Caco-2 (cell line): ENCODE data around the gene PEX5L. TPM values are rescaled to one million over a fixed set of nuclear protein-coding genes. Genes with fewer than 3 reads are reported as not detected.

ENCODE experiments used
- BruUV-seq: library from RNA; stranded (reverse); fragments of 400-500 nt; replicated peaks from 2 replicates; lab custom pipeline; 2021; lab: Mats Ljungman, UMichigan
- CTCF ChIA-PET: fragments of 300-600 bp; sonication (Branson Sonifier 250); formaldehyde crosslinking; loops from one replicate; lab custom pipeline; 2022; ENCODE audit warnings: antibody characterized with exemption; lab: Charles Lee
- POLR2A ChIA-PET: fragments of 300-600 bp; sonication (Branson Sonifier 250); formaldehyde crosslinking; loops from one replicate; lab custom pipeline; 2022; ENCODE audit warnings: antibody characterized with exemption; lab: Charles Lee
- DNase-seq, 2 experiments: peaks; one replicate each; pipeline versions ENCODE4 v3.0.0 to v3.0.0-alpha.2; 2020 to 2022
- H3K27me3 ChIP-seq: replicated peaks from 2 replicates; pipeline ENCODE4 v1.6.0; 2011; ENCODE audit warnings: low read length; ENCODE audit not compliant: control insufficient read depth, insufficient read depth
- H3K36me3 ChIP-seq: 2 replicates; pipeline ENCODE4 v1.5.1; 2011; ENCODE audit warnings: low read length; ENCODE audit not compliant: control insufficient read depth, insufficient read depth
- H3K4me1 ChIP-seq: fragments of 250-450 bp; sonication (Bioruptor Pico); 2 replicates; pipeline ENCODE4 v1.5.1; 2020; ENCODE audit warnings: mild to moderate bottlenecking
- H3K4me3 ChIP-seq: 2 replicates; pipeline ENCODE4 v1.5.1; 2011; ENCODE audit warnings: low read depth, mild to moderate bottlenecking, control low read depth, low read length
- H3K9me3 ChIP-seq: fragments of 250-450 bp; sonication (Bioruptor Pico); 2 replicates; pipeline ENCODE4 v1.5.1; 2020; ENCODE audit warnings: mild to moderate bottlenecking, moderate library complexity
- H3K27ac Mint-ChIP-seq: one replicate; pipeline ENCODE4 v1.8.0; 2022; ENCODE audit warnings: mixed read lengths; ENCODE audit not compliant: unreplicated experiment
- H3K27me3 Mint-ChIP-seq: one replicate; pipeline ENCODE4 v1.8.0; 2022; ENCODE audit warnings: mixed read lengths; ENCODE audit not compliant: insufficient read depth, unreplicated experiment
- H3K36me3 Mint-ChIP-seq: one replicate; pipeline ENCODE4 v1.8.0; 2022; ENCODE audit warnings: mild to moderate bottlenecking, mixed read lengths; ENCODE audit not compliant: insufficient read depth, unreplicated experiment
- H3K4me1 Mint-ChIP-seq: one replicate; pipeline ENCODE4 v1.8.0; 2022; ENCODE audit warnings: low read depth, mixed read lengths; ENCODE audit not compliant: unreplicated experiment
- H3K4me3 Mint-ChIP-seq: one replicate; pipeline ENCODE4 v1.8.0; 2022; ENCODE audit warnings: mild to moderate bottlenecking, moderate library complexity, mixed read lengths; ENCODE audit not compliant: unreplicated experiment
- H3K9me3 Mint-ChIP-seq: one replicate; pipeline ENCODE4 v1.8.0; 2022; ENCODE audit warnings: mixed read lengths; ENCODE audit not compliant: unreplicated experiment
- CTCF ChIP-seq, 2 experiments: fragments of 200-600 bp in 1 of 2; IDR thresholded peaks; 1 replicate in 1 of 2; 2 replicates in 1 of 2; pipeline versions ENCODE4 v1.5.1 to v1.8.0; 2011 to 2022; ENCODE audit warnings: antibody characterized with exemption in 1 of 2, control low read depth in 1 of 2, inconsistent platforms in 1 of 2, low read depth in 1 of 2, low read length in 1 of 2, mild to moderate bottlenecking in 1 of 2, moderate library complexity in 1 of 2; ENCODE audit not compliant: insufficient read depth in 1 of 2, severe bottlenecking in 1 of 2, unreplicated experiment in 1 of 2
- intact Hi-C: fragments of 100-400 bp; cut with micrococcal nuclease; formaldehyde crosslinking; loops from one replicate; pipeline ENCODE4 v1.10.0; 2022; ENCODE audit not compliant: unreplicated experiment
- total RNA-seq: library from RNA; stranded (reverse); gene quantifications from 2 replicates; pipeline ENCODE4 v1.2.3, GENCODE V29; 2022

Gene PEX5L
- total RNA-seq, 1 experiment from 2014 or later, result not detected

GRCh38 chr3:179766416-179767133 lies 270.2 kb downstream of the PEX5L start:
- no peak for DNase-seq
- POLR2A ChIA-PET, result no interaction called here
- no peaks in the 10 kb centered on the region for H3K9me3 Mint-ChIP-seq
- H3K4me1 Mint-ChIP-seq, result no peaks in the 10 kb centered on the region
- no TSS peak for BruUV-seq
- H3K36me3 Mint-ChIP-seq, result peaks cover 21% of the 10 kb centered on the region
- no peak for TF ChIP-seq CTCF (IDR thresholded peaks at IDR 0.05; ENCODE audit: insufficient read depth in 1 of 2, low read depth in 1 of 2, low read length in 1 of 2, severe bottlenecking in 1 of 2, unreplicated experiment in 1 of 2)
- H3K4me3 ChIP-seq, result no peak overlapping the region
- no peak overlapping the region for H3K4me3 Mint-ChIP-seq
- no peaks in the 10 kb centered on the region for H3K36me3 ChIP-seq
- no peaks in the 10 kb centered on the region for H3K27me3 ChIP-seq
- H3K27ac Mint-ChIP-seq, result no peak overlapping the region
- H3K9me3 ChIP-seq, result no peaks in the 10 kb centered on the region
- intact Hi-C loops, result loop anchor here (5.0 kb wide), 1 partner anchor 46 kb away; no protein-coding TSS in a partner anchor
- H3K4me1 ChIP-seq, result no peaks in the 10 kb centered on the region
- CTCF ChIA-PET, result interaction anchor here (0.5 kb wide), 1 partner anchor 167 kb away, joined by 3 read pairs; no protein-coding TSS in a partner anchor
- H3K27me3 Mint-ChIP-seq, result no peaks in the 10 kb centered on the region

- ChIA-PET POLR2A (no interaction called here), CTCF (no interaction called here)
- H3K36me3 Mint-ChIP-seq, result peaks cover 22% of the 10 kb centered on the region
- H3K4me1 Mint-ChIP-seq, result no peaks in the 10 kb centered on the region
- Histone ChIP-seq H3K4me3 (no peak overlapping the region), H3K36me3 (no peaks in the 10 kb centered on the region), H3K9me3 (no peaks in the 10 kb centered on the region), H3K4me1 (no peaks in the 10 kb centered on the region), H3K27me3 (no peaks in the 10 kb centered on the region)
- DNase-seq, result no peak
- intact Hi-C loops, result loop anchor here (5.0 kb wide), 1 partner anchor 47 kb away; no protein-coding TSS in a partner anchor
- no peak overlapping the region for H3K4me3 Mint-ChIP-seq
- no peaks in the 10 kb centered on the region for H3K27me3 Mint-ChIP-seq
- no peak for TF ChIP-seq CTCF (IDR thresholded peaks at IDR 0.05; ENCODE audit: insufficient read depth in 1 of 2, low read depth in 1 of 2, low read length in 1 of 2, severe bottlenecking in 1 of 2, unreplicated experiment in 1 of 2)
- no peaks in the 10 kb centered on the region for H3K9me3 Mint-ChIP-seq
- BruUV-seq, result no TSS peak
- H3K27ac Mint-ChIP-seq, result no peak overlapping the region
Observed at GRCh38 chr3:179765396-179765795, 271.3 kb downstream of the PEX5L start.

GRCh38 chr3:179760944-179761343 lies 275.8 kb downstream of the PEX5L start:
- no peak for TF ChIP-seq CTCF (IDR thresholded peaks at IDR 0.05; ENCODE audit: insufficient read depth in 1 of 2, low read depth in 1 of 2, low read length in 1 of 2, severe bottlenecking in 1 of 2, unreplicated experiment in 1 of 2)
- H3K9me3 ChIP-seq, result no peaks in the 10 kb centered on the region
- no peak overlapping the region for H3K4me3 ChIP-seq
- Mint-ChIP-seq H3K4me3 (no peak overlapping the region), H3K9me3 (no peaks in the 10 kb centered on the region), H3K27ac (no peak overlapping the region), H3K36me3 (peaks cover 19% of the 10 kb centered on the region), H3K27me3 (no peaks in the 10 kb centered on the region), H3K4me1 (no peaks in the 10 kb centered on the region)
- no peaks in the 10 kb centered on the region for H3K27me3 ChIP-seq
- DNase-seq, result no peak
- BruUV-seq, result no TSS peak
- ChIA-PET CTCF (no interaction called here), POLR2A (no interaction called here)
- no peaks in the 10 kb centered on the region for H3K36me3 ChIP-seq
- intact Hi-C loops, result no loop called here
- H3K4me1 ChIP-seq, result no peaks in the 10 kb centered on the region
